Activated T-cell treated with anti-CD3 and anti-CD28 coated beads, Interleukin-2, amount 50 U/mL, for 72 hours (primary cell): ENCODE results near the gene AP2B1. TPM values are rescaled to one million over a fixed set of nuclear protein-coding genes. Genes with fewer than 3 reads are reported as not detected.

ENCODE experiments used
- ATAC-seq, 2 donors: fragments of 150-1000 bp; cut with Tn5 transposase; replicated peaks in 1 of 2; 2 replicates each; pipeline ENCODE4 v1.10.0; 2021; ENCODE audit warnings: moderate library complexity in 2 of 2, mild to moderate bottlenecking in 1 of 2
- DNase-seq, 2 donors: peaks; one replicate each; pipeline ENCODE4 v3.0.0; 2021 to 2022; ENCODE audit warnings: mixed read lengths in 1 of 2
- H3K27ac Mint-ChIP-seq: one replicate; pipeline ENCODE4 v1.8.0; 2022; ENCODE audit warnings: mild to moderate bottlenecking, moderate library complexity, mixed read lengths
- H3K27me3 Mint-ChIP-seq: one replicate; pipeline ENCODE4 v1.8.0; 2022; ENCODE audit warnings: low read depth, mixed read lengths
- H3K36me3 Mint-ChIP-seq, 2 donors: one replicate each; pipeline ENCODE4 v1.8.0; 2022; ENCODE audit warnings: mixed read lengths in 2 of 2, mild to moderate bottlenecking in 1 of 2; ENCODE audit not compliant: insufficient read depth in 2 of 2
- H3K4me1 Mint-ChIP-seq: one replicate; pipeline ENCODE4 v1.8.0; 2022; ENCODE audit warnings: low read depth, mixed read lengths
- H3K4me3 Mint-ChIP-seq, 2 donors: one replicate each; pipeline ENCODE4 v1.8.0; 2022; ENCODE audit warnings: mild to moderate bottlenecking in 2 of 2, mixed read lengths in 2 of 2, moderate library complexity in 2 of 2
- H3K9me3 Mint-ChIP-seq, 2 donors: one replicate each; pipeline ENCODE4 v1.8.0; 2022; ENCODE audit warnings: mixed read lengths in 2 of 2
- total RNA-seq, 2 donors: library from RNA; stranded (reverse); gene quantifications; one replicate each; pipeline ENCODE4 v1.2.3, GENCODE V29; 2022

Gene AP2B1
- total RNA-seq, 2 donors from 2014 or later = 167 to 179 TPM

- Mint-ChIP-seq H3K27me3 (no peaks in the 10 kb centered on the region), H3K4me3 (no peak overlapping the region), H3K27ac (no peak overlapping the region), H3K36me3 (peaks cover 1 to 2% of the 10 kb centered on the region in 2 donors), H3K9me3 (no peaks in the 10 kb centered on the region), H3K4me1 (no peaks in the 10 kb centered on the region)
- ATAC-seq (no peak), DNase-seq (no peak)
Observed at GRCh38 chr17:35616536-35616935, 29.4 kb downstream of the AP2B1 start.

- H3K9me3 Mint-ChIP-seq = no peaks in the 10 kb centered on the region
- no peak overlapping the region for H3K4me3 Mint-ChIP-seq
- peaks cover 1 to 2% of the 10 kb centered on the region in 2 donors for H3K36me3 Mint-ChIP-seq
- no peak for DNase-seq
- H3K27ac Mint-ChIP-seq = no peak overlapping the region
- H3K27me3 Mint-ChIP-seq = no peaks in the 10 kb centered on the region
- no peak for ATAC-seq
- no peaks in the 10 kb centered on the region for H3K4me1 Mint-ChIP-seq
Observed at GRCh38 chr17:35617505-35617904, 30.4 kb downstream of the AP2B1 start.

- Mint-ChIP-seq H3K36me3 (peaks cover 1 to 2% of the 10 kb centered on the region in 2 donors), H3K4me1 (no peaks in the 10 kb centered on the region), H3K9me3 (no peaks in the 10 kb centered on the region), H3K27ac (no peak overlapping the region), H3K27me3 (no peaks in the 10 kb centered on the region), H3K4me3 (no peak overlapping the region)
- ATAC-seq (no peak), DNase-seq (no peak)
Observed at GRCh38 chr17:35618628-35619027, 31.5 kb downstream of the AP2B1 start.

GRCh38 chr17:35621768-35622167, 34.6 kb downstream of the AP2B1 start:
- Mint-ChIP-seq H3K4me1 (no peaks in the 10 kb centered on the region), H3K9me3 (no peaks in the 10 kb centered on the region), H3K4me3 (no peak overlapping the region), H3K27me3 (no peaks in the 10 kb centered on the region), H3K36me3 (peaks cover 4 to 13% of the 10 kb centered on the region in 2 donors), H3K27ac (no peak overlapping the region)
- DNase-seq (no peak), ATAC-seq (no peak)

GRCh38 chr17:35627417-35627816, 40.3 kb downstream of the AP2B1 start:
- Mint-ChIP-seq H3K9me3 (no peaks in the 10 kb centered on the region), H3K36me3 (peaks cover 9 to 33% of the 10 kb centered on the region in 2 donors), H3K4me3 (no peak overlapping the region), H3K4me1 (peaks cover 6% of the 10 kb centered on the region), H3K27ac (no peak overlapping the region), H3K27me3 (no peaks in the 10 kb centered on the region)
- DNase-seq (no peak), ATAC-seq (no peak)

- Mint-ChIP-seq H3K27ac (peak overlapping the region; percentile 48), H3K36me3 (peaks cover 7 to 26% of the 10 kb centered on the region in 2 donors), H3K9me3 (no peaks in the 10 kb centered on the region), H3K27me3 (no peaks in the 10 kb centered on the region), H3K4me1 (peaks cover 6% of the 10 kb centered on the region), H3K4me3 (no peak overlapping the region)
- no peak for ATAC-seq
- DNase-seq = no peak
Observed at GRCh38 chr17:35630530-35631148, 43.5 kb downstream of the AP2B1 start.

- DNase-seq (no peak), ATAC-seq (no peak)
- Mint-ChIP-seq H3K27me3 (no peaks in the 10 kb centered on the region), H3K4me1 (no peaks in the 10 kb centered on the region), H3K36me3 (peaks cover 2 to 17% of the 10 kb centered on the region in 2 donors), H3K9me3 (no peaks in the 10 kb centered on the region), H3K27ac (no peak overlapping the region), H3K4me3 (no peak overlapping the region)
Observed at GRCh38 chr17:35641032-35641431, 53.9 kb downstream of the AP2B1 start.

- ATAC-seq (no peak), DNase-seq (no peak)
- Mint-ChIP-seq H3K36me3 (peaks cover 0 to 13% of the 10 kb centered on the region in 2 donors), H3K4me1 (peaks cover 5% of the 10 kb centered on the region), H3K27me3 (no peaks in the 10 kb centered on the region), H3K9me3 (no peaks in the 10 kb centered on the region), H3K4me3 (no peak overlapping the region), H3K27ac (no peak overlapping the region)
Observed at GRCh38 chr17:35645923-35646322, 58.8 kb downstream of the AP2B1 start.

GRCh38 chr17:35651467-35651866, 64.3 kb downstream of the AP2B1 start:
- H3K9me3 Mint-ChIP-seq = no peaks in the 10 kb centered on the region
- no peak overlapping the region for H3K4me3 Mint-ChIP-seq
- no peaks in the 10 kb centered on the region for H3K27me3 Mint-ChIP-seq
- H3K4me1 Mint-ChIP-seq = peaks cover 5% of the 10 kb centered on the region
- peaks cover 4 to 13% of the 10 kb centered on the region in 2 donors for H3K36me3 Mint-ChIP-seq
- H3K27ac Mint-ChIP-seq = no peak overlapping the region
- ATAC-seq = no peak
- DNase-seq = no peak

GRCh38 chr17:35653619-35654361, 66.7 kb downstream of the AP2B1 start:
- no peaks in the 10 kb centered on the region for H3K9me3 Mint-ChIP-seq
- DNase-seq (no peak), ATAC-seq (no peak)
- H3K27ac Mint-ChIP-seq = no peak overlapping the region
- H3K27me3 Mint-ChIP-seq = no peaks in the 10 kb centered on the region
- no peaks in the 10 kb centered on the region for H3K4me1 Mint-ChIP-seq
- no peak overlapping the region for H3K4me3 Mint-ChIP-seq
- peaks cover 6 to 19% of the 10 kb centered on the region in 2 donors for H3K36me3 Mint-ChIP-seq

- no peak for DNase-seq
- ATAC-seq = no peak
- Mint-ChIP-seq H3K9me3 (no peaks in the 10 kb centered on the region), H3K27me3 (no peaks in the 10 kb centered on the region), H3K4me1 (no peaks in the 10 kb centered on the region), H3K27ac (peak overlapping the region; percentile 24), H3K36me3 (peaks cover 6 to 24% of the 10 kb centered on the region in 2 donors), H3K4me3 (no peak overlapping the region)
Observed at GRCh38 chr17:35655303-35655702, 68.2 kb downstream of the AP2B1 start.

- H3K27ac Mint-ChIP-seq = no peak overlapping the region
- ATAC-seq (no peak), DNase-seq (no peak)
- peaks cover 4 to 27% of the 10 kb centered on the region in 2 donors for H3K36me3 Mint-ChIP-seq
- no peaks in the 10 kb centered on the region for H3K9me3 Mint-ChIP-seq
- no peak overlapping the region for H3K4me3 Mint-ChIP-seq
- no peaks in the 10 kb centered on the region for H3K4me1 Mint-ChIP-seq
- no peaks in the 10 kb centered on the region for H3K27me3 Mint-ChIP-seq
Observed at GRCh38 chr17:35660902-35661301, 73.8 kb downstream of the AP2B1 start.

- peaks cover 0 to 14% of the 10 kb centered on the region in 2 donors for H3K36me3 Mint-ChIP-seq
- no peak for DNase-seq
- H3K4me3 Mint-ChIP-seq = no peak overlapping the region
- H3K27ac Mint-ChIP-seq = no peak overlapping the region
- H3K4me1 Mint-ChIP-seq = no peaks in the 10 kb centered on the region
- no peak for ATAC-seq
- no peaks in the 10 kb centered on the region for H3K9me3 Mint-ChIP-seq
- no peaks in the 10 kb centered on the region for H3K27me3 Mint-ChIP-seq
Observed at GRCh38 chr17:35664685-35665084, 77.6 kb downstream of the AP2B1 start.

GRCh38 chr17:35665662-35666061, 78.5 kb downstream of the AP2B1 start:
- Mint-ChIP-seq H3K36me3 (peaks cover 0 to 15% of the 10 kb centered on the region in 2 donors), H3K4me3 (no peak overlapping the region), H3K9me3 (no peaks in the 10 kb centered on the region), H3K27me3 (no peaks in the 10 kb centered on the region), H3K27ac (no peak overlapping the region), H3K4me1 (no peaks in the 10 kb centered on the region)
- DNase-seq (no peak), ATAC-seq (no peak)
